ENCODE measurements around the gene CACNB2.

- TF ChIP-seq, protein P1, sequence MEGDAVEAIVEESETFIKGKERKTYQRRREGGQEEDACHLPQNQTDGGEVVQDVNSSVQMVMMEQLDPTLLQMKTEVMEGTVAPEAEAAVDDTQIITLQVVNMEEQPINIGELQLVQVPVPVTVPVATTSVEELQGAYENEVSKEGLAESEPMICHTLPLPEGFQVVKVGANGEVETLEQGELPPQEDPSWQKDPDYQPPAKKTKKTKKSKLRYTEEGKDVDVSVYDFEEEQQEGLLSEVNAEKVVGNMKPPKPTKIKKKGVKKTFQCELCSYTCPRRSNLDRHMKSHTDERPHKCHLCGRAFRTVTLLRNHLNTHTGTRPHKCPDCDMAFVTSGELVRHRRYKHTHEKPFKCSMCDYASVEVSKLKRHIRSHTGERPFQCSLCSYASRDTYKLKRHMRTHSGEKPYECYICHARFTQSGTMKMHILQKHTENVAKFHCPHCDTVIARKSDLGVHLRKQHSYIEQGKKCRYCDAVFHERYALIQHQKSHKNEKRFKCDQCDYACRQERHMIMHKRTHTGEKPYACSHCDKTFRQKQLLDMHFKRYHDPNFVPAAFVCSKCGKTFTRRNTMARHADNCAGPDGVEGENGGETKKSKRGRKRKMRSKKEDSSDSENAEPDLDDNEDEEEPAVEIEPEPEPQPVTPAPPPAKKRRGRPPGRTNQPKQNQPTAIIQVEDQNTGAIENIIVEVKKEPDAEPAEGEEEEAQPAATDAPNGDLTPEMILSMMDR (conservative IDR thresholded peaks at IDR 0.05) = no peak
- TF ChIP-seq EZH2 (IDR thresholded peaks at IDR 0.05; ENCODE audit: low read depth) = no peak
Observed at GRCh38 chr10:18332048-18332447, 191.8 kb downstream of the CACNB2 start.
